Activated CD4-positive, alpha-beta T cell treated with anti-CD3 and anti-CD28 coated beads for 4 hours (primary cell): ENCODE data around the gene OR4E1.
"Not testable (repeated sequence)": the region's sequence is repeated elsewhere in the genome, so short reads cannot be mapped to it uniquely, and the experiment has no call there.

Source experiments
- DNase-seq, 2 donors: peaks; one replicate each; pipeline ENCODE4 v3.0.0-alpha.2; 2020

The OR4E1 gene

DNA sequence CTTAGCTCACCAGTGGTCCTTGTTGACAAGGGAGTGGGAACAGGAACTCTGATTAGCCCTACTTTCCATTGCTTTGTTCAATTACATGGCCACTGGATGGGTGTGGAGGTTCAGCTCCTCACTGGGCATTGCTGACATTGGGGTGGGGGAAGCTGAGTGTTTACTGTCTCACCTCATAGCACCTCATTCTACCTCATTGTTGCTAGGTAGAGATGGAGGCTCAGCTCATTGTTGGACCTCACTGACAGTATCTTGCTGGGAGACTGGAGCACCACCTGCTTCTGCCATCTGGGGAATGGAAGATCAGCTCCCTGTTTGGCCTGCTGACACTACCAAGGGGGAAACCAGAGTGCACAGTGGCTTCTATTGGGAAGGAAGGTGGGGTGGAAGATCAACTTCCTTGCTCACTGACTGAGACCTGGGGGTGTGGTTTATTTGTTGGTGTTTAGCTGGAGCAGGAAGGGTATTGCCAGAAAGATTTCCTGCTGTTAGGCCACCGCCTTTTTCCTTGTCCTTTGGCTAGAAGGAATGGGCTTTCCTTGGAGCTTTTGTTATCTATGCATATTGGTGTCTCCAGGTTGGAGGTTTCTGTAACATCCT is 21.3 kb downstream of the OR4E1 start:
- DNase-seq, result no peak

DNA sequence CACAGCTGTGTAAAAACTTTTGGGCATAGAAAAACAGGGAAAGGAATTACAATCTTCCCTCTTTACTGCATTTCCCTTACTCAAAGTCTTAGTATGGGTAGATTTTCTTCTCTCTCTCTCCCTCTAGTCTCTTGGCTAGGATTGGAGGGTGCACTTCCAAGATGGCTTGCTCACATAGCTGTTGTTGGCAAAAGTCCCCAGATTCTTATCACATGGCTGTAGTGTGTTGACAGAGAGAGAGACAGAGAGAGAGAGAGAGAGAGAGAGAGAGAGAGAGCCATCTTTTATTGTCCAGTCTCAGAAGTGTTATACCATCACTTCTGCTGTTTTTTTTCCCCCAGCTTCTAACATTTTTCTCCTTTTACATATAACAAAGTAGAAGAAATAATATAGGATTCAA is 26.2 kb downstream of the OR4E1 start:
- DNase-seq, result no peak

DNA sequence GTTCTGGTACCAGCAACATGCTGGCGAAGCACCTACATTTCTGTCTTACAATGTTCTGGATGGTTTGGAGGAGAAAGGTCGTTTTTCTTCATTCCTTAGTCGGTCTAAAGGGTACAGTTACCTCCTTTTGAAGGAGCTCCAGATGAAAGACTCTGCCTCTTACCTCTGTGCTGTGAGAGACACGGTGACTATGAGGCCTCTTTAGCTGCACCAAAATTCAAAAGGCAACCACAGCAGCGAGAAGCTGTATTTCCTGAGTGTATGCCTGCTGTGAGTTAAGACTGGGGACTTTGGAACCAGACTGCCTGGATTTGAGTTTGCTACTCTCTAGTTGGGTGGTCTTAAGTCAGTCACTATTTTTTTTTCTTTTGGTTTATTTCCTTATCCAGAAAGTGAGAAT is 30.2 kb downstream of the OR4E1 start:
- no peak for DNase-seq

DNA sequence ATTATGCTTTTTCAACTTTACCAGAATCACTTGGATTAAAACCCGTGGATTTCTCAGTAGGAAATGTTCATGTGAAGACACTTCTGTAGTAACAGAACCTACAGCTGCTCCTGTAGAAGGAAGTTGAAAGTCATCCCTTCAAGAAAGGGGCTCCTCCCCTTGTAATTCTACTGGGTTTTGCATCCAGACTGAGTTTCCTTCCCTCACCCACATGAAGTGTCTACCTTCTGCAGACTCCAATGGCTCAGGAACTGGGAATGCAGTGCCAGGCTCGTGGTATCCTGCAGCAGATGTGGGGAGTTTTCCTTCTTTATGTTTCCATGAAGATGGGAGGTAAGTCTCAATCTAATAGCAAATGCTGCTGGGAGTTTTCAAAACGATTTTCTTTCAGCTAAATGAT is 30.9 kb downstream of the OR4E1 start:
- no peak for DNase-seq

DNA sequence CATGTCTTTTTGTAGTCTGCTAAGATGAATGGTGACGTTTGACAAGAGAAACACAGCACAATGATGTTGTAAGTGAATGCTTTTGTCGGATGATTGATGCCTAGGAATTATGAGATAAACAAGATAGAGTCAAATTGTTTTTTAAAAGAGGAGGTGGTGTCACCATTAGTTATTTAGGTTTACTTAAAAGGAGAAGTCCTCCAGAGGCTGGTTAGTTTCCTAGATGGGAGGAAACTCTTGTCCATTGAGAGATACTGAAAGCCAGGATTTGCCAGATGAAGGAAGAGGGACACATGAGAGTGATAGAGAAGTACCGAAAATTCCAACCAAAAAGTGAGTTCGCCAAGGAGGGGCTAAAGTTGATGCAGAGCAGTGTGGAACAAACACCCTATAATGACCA is 38.8 kb downstream of the OR4E1 start, which contains the start of gene OR10G2:
Gene OR10G2, minus strand, starts transcription at position 101 of the 400 bp plus-strand sequence. Its CDS starts 98 bp downstream, at position 3.
- DNase-seq, result no peak

DNA sequence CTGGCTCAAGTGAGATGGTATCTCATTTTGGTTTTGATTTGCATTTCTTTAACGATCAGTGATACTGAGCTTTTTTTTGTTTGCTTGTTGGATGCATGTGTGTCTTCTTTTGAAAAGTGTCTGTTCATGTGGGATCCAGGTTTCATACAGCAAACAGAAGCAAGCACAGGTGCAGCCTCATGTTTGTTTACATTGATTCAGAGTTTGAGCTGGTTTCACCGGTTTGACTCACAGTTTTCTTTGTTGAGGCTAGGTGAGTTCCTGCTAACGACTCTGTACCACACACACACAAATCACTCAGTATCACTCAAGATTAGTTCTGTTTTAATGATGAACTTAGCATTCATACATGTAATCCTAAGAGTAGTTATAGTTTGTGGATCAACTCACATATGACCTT is 42.5 kb downstream of the OR4E1 start:
- no peak for DNase-seq

DNA sequence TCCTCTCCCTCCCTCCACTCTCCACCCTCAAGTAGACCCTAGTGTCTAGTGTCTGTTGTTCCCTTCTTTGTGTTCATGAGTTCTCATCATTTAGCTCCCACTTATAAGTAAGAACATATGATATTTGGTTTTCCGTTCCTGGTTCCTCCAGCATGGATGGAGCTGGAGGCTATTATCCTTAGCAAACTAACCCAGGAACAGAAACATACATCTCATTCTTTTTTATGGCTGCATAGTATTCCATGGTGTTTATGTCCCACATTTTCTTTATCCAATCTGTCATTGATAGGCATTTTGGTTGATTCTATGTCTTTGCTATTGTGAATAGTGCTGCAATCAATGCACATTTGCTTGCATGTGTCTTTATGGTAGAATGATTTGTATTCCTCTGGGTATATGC is 43.1 kb downstream of the OR4E1 start:
- DNase-seq, result not testable (repeated sequence)

DNA sequence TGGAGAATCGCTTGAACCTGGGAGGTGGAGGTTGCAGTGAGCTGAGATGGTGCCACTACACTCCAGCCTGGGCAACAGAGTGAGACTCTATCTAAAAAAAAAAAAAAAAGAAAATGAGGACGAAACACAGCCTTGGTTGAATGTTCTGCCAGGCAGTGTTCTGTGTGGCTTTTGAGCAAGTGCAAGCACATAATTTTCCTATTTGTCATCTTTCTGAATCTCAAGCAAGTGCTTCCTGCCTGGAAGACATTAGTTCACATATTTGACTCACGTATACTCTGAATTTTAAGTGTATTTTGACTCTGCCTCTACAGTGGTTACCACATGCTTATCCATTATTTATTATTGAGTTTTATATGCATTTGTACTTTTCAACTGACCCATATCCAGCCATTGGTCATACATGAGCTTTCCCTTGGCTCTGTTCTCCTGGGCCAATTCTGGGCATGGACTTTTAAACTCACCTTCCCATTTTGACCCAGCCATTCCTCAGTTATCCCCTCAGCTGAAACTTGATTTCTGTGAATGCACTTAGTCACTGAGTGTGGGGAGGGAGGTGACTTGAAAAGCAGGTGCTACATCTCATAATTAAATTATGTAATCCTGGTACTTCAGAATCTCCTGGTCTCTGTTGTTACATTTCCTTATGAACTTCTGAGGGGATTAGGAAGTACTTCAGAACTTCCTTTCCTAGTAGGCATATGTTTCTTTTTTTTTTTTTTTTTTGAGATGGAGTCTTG is 47.0 kb downstream of the OR4E1 start:
- no peak for DNase-seq
